H1 (cell line): ENCODE data around the gene ZNF566. TPM values are rescaled to one million over a fixed set of nuclear protein-coding genes. Genes with fewer than 3 reads are reported as not detected.

ENCODE experiments used
- CTCF ChIA-PET: fragments of 300-600 bp; sonication (Branson Sonifier 250); formaldehyde crosslinking; loops from one replicate; lab custom pipeline; 2021; ENCODE audit not compliant: partially characterized antibody; lab: Charles Lee
- POLR2A ChIA-PET: fragments of 300-600 bp; sonication (Branson Sonifier 250); formaldehyde crosslinking; loops from one replicate; lab custom pipeline; 2021; ENCODE audit warnings: inconsistent platforms; ENCODE audit not compliant: partially characterized antibody; lab: Charles Lee
- DNase-seq, 2 experiments: peaks; one replicate each; pipeline versions ENCODE4 v3.0.0 to v3.0.0-alpha.2; 2010 to 2022; ENCODE audit warnings: low spot score in 2 of 2, low read depth in 1 of 2, mixed read lengths in 1 of 2
- FAIRE-seq: peaks from 2 replicates; lab custom pipeline; 2011; peaks lifted over from hg19 to GRCh38; lab: Jason Lieb, UNC
- H2AFZ ChIP-seq: 2 replicates; pipeline ENCODE4 v1.8.1; 2012; ENCODE audit warnings: low read length, inconsistent platforms
- H2AK5ac ChIP-seq: 2 replicates; pipeline ENCODE4 v1.6.1; 2013; ENCODE audit warnings: low read depth, low read length
- H2BK120ac ChIP-seq: replicated peaks from 2 replicates; pipeline ENCODE3; 2013; ENCODE audit warnings: low read depth, low read length, inconsistent platforms
- H2BK12ac ChIP-seq: 2 replicates; pipeline ENCODE4 v1.6.1; 2013; ENCODE audit warnings: low read depth, low read length
- H2BK15ac ChIP-seq: 2 replicates; pipeline ENCODE4 v1.6.1; 2013; ENCODE audit warnings: low read length
- H2BK20ac ChIP-seq: 2 replicates; pipeline ENCODE4 v1.6.1; 2013; ENCODE audit warnings: low read length
- H2BK5ac ChIP-seq: 2 replicates; pipeline ENCODE4 v1.6.1; 2013; ENCODE audit warnings: low read depth, low read length
- H3K14ac ChIP-seq: 2 replicates; pipeline ENCODE4 v1.6.1; 2013; ENCODE audit warnings: inconsistent platforms; ENCODE audit not compliant: insufficient read length
- H3K18ac ChIP-seq: 2 replicates; pipeline ENCODE4 v1.6.1; 2013; ENCODE audit warnings: low read length; ENCODE audit errors: extremely low read depth
- H3K23ac ChIP-seq: 2 replicates; pipeline ENCODE4 v1.6.1; 2013; ENCODE audit warnings: inconsistent platforms; ENCODE audit not compliant: insufficient read length
- H3K23me2 ChIP-seq: 2 replicates; pipeline ENCODE4 v1.6.1; 2013; ENCODE audit warnings: low read depth, low read length
- H3K27ac ChIP-seq: 2 replicates; pipeline ENCODE4 v1.6.1; 2011; ENCODE audit warnings: low read depth, low read length, inconsistent platforms
- H3K27me3 ChIP-seq, 4 experiments: replicated peaks in 1 of 4; 1 replicate in 1 of 4; 2 replicates in 3 of 4; pipeline versions ENCODE4 v1.6.1 to v1.8.1; 2011 to 2013; ENCODE audit warnings: low read length in 3 of 4, mild to moderate bottlenecking in 3 of 4, inconsistent platforms in 2 of 4, mixed read lengths in 2 of 4, moderate library complexity in 1 of 4; ENCODE audit not compliant: control insufficient read depth in 3 of 4, insufficient read depth in 3 of 4; ENCODE audit errors: extremely low read depth in 1 of 4
- H3K36me3 ChIP-seq, 4 experiments: 2 replicates each; pipeline versions ENCODE4 v1.6.1 to v1.8.1; 2011 to 2013; ENCODE audit warnings: mild to moderate bottlenecking in 4 of 4, low read length in 3 of 4, moderate library complexity in 2 of 4, control low read depth in 1 of 4, inconsistent platforms in 1 of 4; ENCODE audit not compliant: insufficient read depth in 4 of 4, control insufficient read depth in 2 of 4
- H3K4ac ChIP-seq: replicated peaks from 2 replicates; pipeline ENCODE3; 2013; ENCODE audit warnings: low read length, low read depth, mixed read lengths, inconsistent platforms; ENCODE audit not compliant: insufficient read length
- H3K4me1 ChIP-seq, 4 experiments: replicated peaks in 1 of 4; 1 replicate in 1 of 4; 2 replicates in 3 of 4; pipeline versions ENCODE4 v1.6.1 to v1.8.1; 2011 to 2013; ENCODE audit warnings: low read length in 3 of 4, inconsistent platforms in 2 of 4, mixed read lengths in 1 of 4; ENCODE audit not compliant: insufficient read depth in 4 of 4, control insufficient read depth in 3 of 4
- H3K4me2 ChIP-seq, 2 experiments: 2 replicates each; pipeline versions ENCODE4 v1.6.1 to v1.8.1; 2011 to 2013; ENCODE audit warnings: low read depth in 2 of 2, low read length in 2 of 2, control low read depth in 1 of 2, inconsistent platforms in 1 of 2, mild to moderate bottlenecking in 1 of 2; ENCODE audit not compliant: insufficient read depth in 1 of 2
- H3K4me3 ChIP-seq, 4 experiments: fragments of 200-600, 300-600 bp in 1 of 4; sonication (generic), shearing (Covaris generic), sonication (Bioruptor Twin) in 1 of 4; 2 replicates each; pipeline versions ENCODE4 v1.5.1 to v1.8.1; 2011 to 2016; ENCODE audit warnings: low read length in 4 of 4, low read depth in 3 of 4, control low read depth in 2 of 4, inconsistent platforms in 2 of 4, mild to moderate bottlenecking in 2 of 4, mixed read lengths in 1 of 4, moderate library complexity in 1 of 4; ENCODE audit not compliant: insufficient read depth in 2 of 4; ENCODE audit errors: extremely low read depth in 1 of 4
- H3K56ac ChIP-seq: replicated peaks from 2 replicates; pipeline ENCODE3; 2013; ENCODE audit warnings: low read depth, mild to moderate bottlenecking, mixed read lengths, low read length, inconsistent platforms; ENCODE audit not compliant: insufficient read length
- H3K79me1 ChIP-seq: 2 replicates; pipeline ENCODE4 v1.6.1; 2013; ENCODE audit warnings: low read depth, low read length, control low read depth
- H3K79me2 ChIP-seq, 2 experiments: 2 replicates each; pipeline versions ENCODE4 v1.6.1 to v1.8.1; 2012 to 2013; ENCODE audit warnings: low read length in 2 of 2, mild to moderate bottlenecking in 2 of 2, inconsistent platforms in 1 of 2; ENCODE audit not compliant: insufficient read depth in 2 of 2, control insufficient read depth in 1 of 2
- H3K9ac ChIP-seq, 4 experiments: replicated peaks in 1 of 4; 1 replicate in 1 of 4; 2 replicates in 3 of 4; pipeline versions ENCODE4 v1.6.1 to v1.8.1; 2011 to 2013; ENCODE audit warnings: low read depth in 3 of 4, low read length in 3 of 4, control low read depth in 2 of 4, mild to moderate bottlenecking in 2 of 4, moderate library complexity in 2 of 4, inconsistent platforms in 1 of 4; ENCODE audit errors: extremely low read depth in 1 of 4
- H3K9me3 ChIP-seq, 2 experiments: 2 replicates each; pipeline versions ENCODE4 v1.6.1 to v1.8.1; 2012 to 2013; ENCODE audit warnings: mild to moderate bottlenecking in 2 of 2, moderate library complexity in 2 of 2, control low read depth in 1 of 2, inconsistent platforms in 1 of 2, low read depth in 1 of 2, low read length in 1 of 2, mixed read lengths in 1 of 2; ENCODE audit not compliant: insufficient read depth in 2 of 2
- H4K20me1 ChIP-seq, 2 experiments: replicated peaks in 1 of 2; 2 replicates each; pipeline versions ENCODE3 to v1.8.1; 2011 to 2013; ENCODE audit warnings: inconsistent platforms in 2 of 2, low read length in 2 of 2, mild to moderate bottlenecking in 1 of 2; ENCODE audit not compliant: insufficient read depth in 2 of 2, control insufficient read depth in 1 of 2
- H4K5ac ChIP-seq: 2 replicates; pipeline ENCODE4 v1.6.1; 2013; ENCODE audit warnings: low read length, low read depth, mixed read lengths, inconsistent platforms; ENCODE audit not compliant: insufficient read length
- H4K8ac ChIP-seq: 2 replicates; pipeline ENCODE4 v1.8.0; 2013; ENCODE audit warnings: mild to moderate bottlenecking, moderate library complexity, low read length, inconsistent platforms; ENCODE audit not compliant: insufficient read depth; ENCODE audit errors: extremely low read depth
- H4K91ac ChIP-seq: replicated peaks from 2 replicates; pipeline ENCODE3; 2013; ENCODE audit warnings: low read length, mixed read lengths, inconsistent platforms; ENCODE audit not compliant: insufficient read length
- ASH2L ChIP-seq: fragments of 200-600, 300-600 bp; sonication (generic); IDR thresholded peaks from one replicate; pipeline ENCODE4 v1.7.1; 2017; ENCODE audit warnings: low read length
- BRCA1 ChIP-seq: IDR thresholded peaks from 2 replicates; pipeline ENCODE4 v1.6.1; 2012; ENCODE audit warnings: low read depth, low read length, improper control_type of control experiment
- CREB1 ChIP-seq: IDR thresholded peaks from 2 replicates; pipeline ENCODE4 v1.6.1; 2012; ENCODE audit warnings: inconsistent platforms
- GTF2F1 ChIP-seq: IDR thresholded peaks from 2 replicates; pipeline ENCODE4 v1.6.1; 2012; ENCODE audit warnings: low read depth, low read length, improper control_type of control experiment, borderline replicate concordance
- HDAC6 ChIP-seq: IDR thresholded peaks from one replicate; pipeline ENCODE4 v1.7.1; 2012; ENCODE audit warnings: low read depth, mild to moderate bottlenecking, inconsistent platforms, low read length, moderate library complexity
- KDM5A ChIP-seq: fragments of 200-600 bp; IDR thresholded peaks from 2 replicates; pipeline ENCODE4 v1.7.1; 2012; ENCODE audit warnings: mild to moderate bottlenecking, low read length, inconsistent platforms, mixed read lengths
- POU5F1 ChIP-seq: IDR thresholded peaks from 2 replicates; pipeline ENCODE4 v1.6.1; 2011; ENCODE audit warnings: low read depth, mild to moderate bottlenecking, low read length, moderate library complexity
- RBBP5 ChIP-seq: IDR thresholded peaks from 2 replicates; pipeline ENCODE4 v1.7.1; 2012; ENCODE audit warnings: low read depth, mild to moderate bottlenecking, inconsistent platforms, low read length, moderate library complexity, borderline replicate concordance
- RNF2 ChIP-seq: fragments of 200-900, 300-1000 bp; sonication (generic); IDR thresholded peaks from 2 replicates; pipeline ENCODE4 v1.7.1; 2016; ENCODE audit warnings: borderline replicate concordance, low read depth, mild to moderate bottlenecking, antibody characterized with exemption, low read length; ENCODE audit not compliant: poor library complexity, severe bottlenecking; ENCODE audit errors: missing control alignments
- SP2 ChIP-seq: IDR thresholded peaks from 2 replicates; pipeline ENCODE4 v1.6.1; 2012; ENCODE audit warnings: mild to moderate bottlenecking, low read length, inconsistent platforms
- TBP ChIP-seq: IDR thresholded peaks from 2 replicates; pipeline ENCODE4 v1.6.1; 2011; ENCODE audit warnings: low read depth, low read length, improper control_type of control experiment
- TEAD4 ChIP-seq: IDR thresholded peaks from 2 replicates; pipeline ENCODE4 v1.6.1; 2012; ENCODE audit warnings: low read depth, low read length, inconsistent platforms, mixed read lengths
- WGBS, 2 experiments: shearing (Covaris generic) in 1 of 2; methylation state at CpG; one replicate each; pipeline versions ENCODE4 v1.1.6 to v1.1.7; 2013 to 2015; ENCODE audit warnings: low lambda C conversion rate in 2 of 2, mixed read lengths in 2 of 2, inconsistent platforms in 1 of 2, low coverage in 1 of 2, missing lambda C conversion rate in 1 of 2; ENCODE audit not compliant: insufficient replicate concordance in 2 of 2, insufficient coverage in 1 of 2, insufficient read length in 1 of 2; ENCODE audit errors: extremely low coverage in 1 of 2, missing lambda C conversion rate in 1 of 2; 5-methylcytosine and 5-hydroxymethylcytosine counted together
- polyA plus RNA-seq, 7 experiments: library from polyadenylated mRNA; depleted of rRNA in 3 of 7; stranded (reverse) in 5 of 7; unstranded in 2 of 7; fragments of >200 nt in 5 of 7; fragments of 200-250 nt in 2 of 7; gene quantifications; 1 replicate in 5 of 7; 2 replicates in 1 of 7; 4 replicates in 1 of 7; pipeline versions ENCODE4 v1.2.1 to v1.2.3, GENCODE V29; 2011 to 2013; ENCODE audit warnings: missing spikeins in 2 of 7, mixed read lengths in 2 of 7
- total RNA-seq: library from RNA; stranded (reverse); fragmentation: NEBNext Ultra II Directional; extraction: Animal tissue kit (Norgen Biotek cat#: 25700); gene quantifications from 2 replicates; pipeline ENCODE4 v1.2.1, GENCODE V29; 2021
- TF ChIP-seq, protein P1 (sequence below): IDR thresholded peaks from 2 replicates; pipeline ENCODE4 v1.6.1; 2012; ENCODE audit warnings: low read length, inconsistent platforms
- TF ChIP-seq, protein P2 (sequence below): IDR thresholded peaks from 2 replicates; pipeline ENCODE4 v1.6.1; 2012; ENCODE audit warnings: inconsistent platforms

Gene ZNF566
- total and polyA plus RNA-seq, 2 of the 8 experiments (the other 6 are each of a cell fraction or from before 2014, with no cell fraction given) = 6.9 to 16.6 TPM

DNA sequence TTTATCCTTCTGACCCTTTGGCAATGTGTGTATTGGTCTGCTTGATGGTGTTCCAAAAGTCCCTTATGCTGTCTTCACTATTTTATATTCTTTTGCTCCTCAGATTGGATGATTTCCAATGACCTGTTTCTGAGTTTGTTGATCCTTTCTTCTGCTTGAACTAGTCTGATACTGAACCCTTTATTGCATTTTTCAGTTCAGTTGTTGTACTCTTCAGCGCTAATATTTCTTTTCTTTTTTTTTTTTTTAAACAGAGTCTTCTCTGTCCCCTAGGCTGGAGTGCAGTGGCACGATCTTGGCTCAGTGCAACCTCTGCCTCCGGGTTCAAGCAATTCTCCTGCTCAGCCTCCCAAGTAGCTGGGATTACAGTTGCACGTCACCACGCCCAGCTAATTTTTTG lies 12.6 kb upstream of the ZNF566 start:
- Histone ChIP-seq H3K4me2 (no peak overlapping the region), H3K36me3 (no peaks in the 10 kb centered on the region), H3K9ac (no peak overlapping the region), H3K79me1 (no peaks in the 10 kb centered on the region), H3K4me1 (no peaks in the 10 kb centered on the region), H2BK20ac (no peak overlapping the region), H3K27me3 (no peaks in the 10 kb centered on the region), H2AFZ (no peak overlapping the region), H3K27ac (no peak overlapping the region), H4K91ac (no peak overlapping the region), H3K9me3 (peaks cover 39 to 72% of the 10 kb centered on the region in 2 experiments), H2BK120ac (no peak overlapping the region), H3K56ac (no peak overlapping the region), H4K20me1 (no peaks in the 10 kb centered on the region), H3K18ac (no peak overlapping the region), H3K79me2 (no peaks in the 10 kb centered on the region), H2BK15ac (no peak overlapping the region), H4K8ac (no peak overlapping the region), H3K23me2 (no peaks in the 10 kb centered on the region), H3K4me3 (no peak overlapping the region), H2BK12ac (no peak overlapping the region), H3K14ac (no peak overlapping the region), H3K4ac (no peak overlapping the region), H2AK5ac (no peak overlapping the region), H3K23ac (no peak overlapping the region), H4K5ac (no peak overlapping the region), H2BK5ac (no peak overlapping the region)
- ChIA-PET POLR2A (no interaction called here), CTCF (no interaction called here)
- no peak for DNase-seq
- FAIRE-seq = no peak
- 85% methylated on average over 5 of the region's 5 CpGs; no CpG with 5 or more reads in 1 of the 2 experiments for WGBS, 2 experiments
- TF ChIP-seq KDM5A (no peak), BRCA1 (no peak), SP2 (no peak), HDAC6 (no peak), ASH2L (no peak), GTF2F1 (no peak), POU5F1 (no peak), TEAD4 (no peak), RBBP5 (no peak), TBP (no peak), RNF2 (no peak), CREB1 (no peak)
- TF ChIP-seq, protein P1, sequence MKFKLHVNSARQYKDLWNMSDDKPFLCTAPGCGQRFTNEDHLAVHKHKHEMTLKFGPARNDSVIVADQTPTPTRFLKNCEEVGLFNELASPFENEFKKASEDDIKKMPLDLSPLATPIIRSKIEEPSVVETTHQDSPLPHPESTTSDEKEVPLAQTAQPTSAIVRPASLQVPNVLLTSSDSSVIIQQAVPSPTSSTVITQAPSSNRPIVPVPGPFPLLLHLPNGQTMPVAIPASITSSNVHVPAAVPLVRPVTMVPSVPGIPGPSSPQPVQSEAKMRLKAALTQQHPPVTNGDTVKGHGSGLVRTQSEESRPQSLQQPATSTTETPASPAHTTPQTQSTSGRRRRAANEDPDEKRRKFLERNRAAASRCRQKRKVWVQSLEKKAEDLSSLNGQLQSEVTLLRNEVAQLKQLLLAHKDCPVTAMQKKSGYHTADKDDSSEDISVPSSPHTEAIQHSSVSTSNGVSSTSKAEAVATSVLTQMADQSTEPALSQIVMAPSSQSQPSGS = no peak
- TF ChIP-seq, protein P2, sequence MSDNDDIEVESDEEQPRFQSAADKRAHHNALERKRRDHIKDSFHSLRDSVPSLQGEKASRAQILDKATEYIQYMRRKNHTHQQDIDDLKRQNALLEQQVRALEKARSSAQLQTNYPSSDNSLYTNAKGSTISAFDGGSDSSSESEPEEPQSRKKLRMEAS = no peak
